ENCODE data around the gene MGMT.

GRCh38 chr10:129528376-129528978 lies 61.4 kb downstream of the MGMT start:
- TF ChIP-seq POLR2A (IDR thresholded peaks at IDR 0.05; ENCODE audit: low read length) (no peak), GATA1 (IDR thresholded peaks at IDR 0.05; ENCODE audit: low read depth, low read length) (no peak)

Data from erythroblast (primary cell).